ENCODE measurements around the gene RAB40B.
"Not testable (repeated sequence)": the region's sequence is repeated elsewhere in the genome, so short reads cannot be mapped to it uniquely, and the experiment has no call there.

Gene RAB40B, protein sequence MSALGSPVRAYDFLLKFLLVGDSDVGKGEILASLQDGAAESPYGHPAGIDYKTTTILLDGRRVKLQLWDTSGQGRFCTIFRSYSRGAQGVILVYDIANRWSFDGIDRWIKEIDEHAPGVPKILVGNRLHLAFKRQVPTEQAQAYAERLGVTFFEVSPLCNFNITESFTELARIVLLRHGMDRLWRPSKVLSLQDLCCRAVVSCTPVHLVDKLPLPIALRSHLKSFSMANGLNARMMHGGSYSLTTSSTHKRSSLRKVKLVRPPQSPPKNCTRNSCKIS

GRCh38 chr17:82698065-82698973 is at the start of gene RAB40B:
RAB40B (minus strand) TSS chr17:82698698; CDS start chr17:82698596, 102 bp downstream.
- peak; percentile 90 to 96 (median 92) for DNase-seq (ENCODE audit: low read depth in 2 of 3, low spot score in 2 of 3)

DNA sequence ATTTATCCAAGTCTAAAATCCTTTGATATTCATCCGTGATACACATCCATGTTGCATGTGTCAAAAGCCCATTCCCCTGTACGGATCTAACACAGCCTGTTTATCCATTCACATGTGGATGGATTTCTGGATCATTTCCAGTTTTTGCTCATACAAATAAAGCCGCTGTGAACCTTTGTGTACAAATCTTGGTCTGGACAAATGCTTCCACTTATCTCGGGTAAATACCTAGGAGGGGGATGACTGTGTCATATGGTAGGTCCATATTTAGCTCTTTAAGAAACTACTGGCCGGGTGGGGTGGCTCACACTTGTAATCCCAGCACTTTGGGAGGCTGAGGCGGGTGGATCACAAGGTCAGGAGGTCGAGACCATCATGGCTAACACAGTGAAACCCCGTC is 47.0 kb upstream of the RAB40B start:
- no peak for DNase-seq (ENCODE audit: low read depth in 2 of 3, low spot score in 2 of 3)

- not testable (repeated sequence) for DNase-seq (ENCODE audit: low read depth in 2 of 3, low spot score in 2 of 3)
Measured at GRCh38 chr17:82744736-82745135, 46.2 kb upstream of the RAB40B start.

DNA sequence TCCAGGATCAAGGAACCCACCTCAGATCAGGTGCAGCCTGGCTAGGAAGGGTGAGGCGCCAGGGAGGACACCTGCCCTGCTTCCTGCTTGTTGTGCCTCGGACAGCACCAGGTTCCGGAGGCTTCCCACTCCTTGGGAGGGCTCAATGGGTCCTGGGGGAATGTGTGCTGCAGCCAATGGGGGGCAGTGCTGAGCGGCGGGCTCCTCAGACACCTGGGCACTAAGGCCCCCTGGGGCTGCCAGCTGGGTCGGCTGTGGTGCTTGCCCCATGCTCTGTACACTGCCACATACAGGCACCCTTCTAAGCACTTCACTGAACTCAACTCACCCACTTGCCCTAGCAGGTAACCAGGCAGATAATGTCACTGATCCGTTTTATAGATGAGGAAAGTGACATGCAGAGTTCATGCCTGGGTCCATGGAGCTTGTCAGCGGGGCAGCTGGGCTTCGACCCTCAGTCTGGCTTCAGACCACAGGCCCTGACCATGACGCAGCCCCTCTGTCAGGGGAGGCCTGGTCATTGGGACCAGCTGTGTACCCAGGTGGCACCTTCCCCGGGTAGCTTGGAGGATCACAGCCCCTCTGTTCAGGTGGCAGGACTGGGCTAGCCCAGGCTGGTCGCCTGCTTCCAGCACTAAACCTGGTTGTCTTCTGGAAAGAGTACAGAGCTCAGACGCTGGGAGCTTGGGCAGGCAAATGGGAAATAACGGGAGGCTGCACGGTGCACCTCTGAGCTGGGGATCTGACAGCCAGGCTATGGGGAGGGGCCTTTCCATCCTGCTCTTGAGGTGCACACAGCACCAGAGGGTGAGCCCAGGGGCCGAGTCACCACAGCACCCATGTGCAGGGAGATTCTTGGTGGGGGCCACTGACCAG is 45.1 kb upstream of the RAB40B start:
- DNase-seq (ENCODE audit: low read depth in 2 of 3, low spot score in 2 of 3) = no peak

DNA sequence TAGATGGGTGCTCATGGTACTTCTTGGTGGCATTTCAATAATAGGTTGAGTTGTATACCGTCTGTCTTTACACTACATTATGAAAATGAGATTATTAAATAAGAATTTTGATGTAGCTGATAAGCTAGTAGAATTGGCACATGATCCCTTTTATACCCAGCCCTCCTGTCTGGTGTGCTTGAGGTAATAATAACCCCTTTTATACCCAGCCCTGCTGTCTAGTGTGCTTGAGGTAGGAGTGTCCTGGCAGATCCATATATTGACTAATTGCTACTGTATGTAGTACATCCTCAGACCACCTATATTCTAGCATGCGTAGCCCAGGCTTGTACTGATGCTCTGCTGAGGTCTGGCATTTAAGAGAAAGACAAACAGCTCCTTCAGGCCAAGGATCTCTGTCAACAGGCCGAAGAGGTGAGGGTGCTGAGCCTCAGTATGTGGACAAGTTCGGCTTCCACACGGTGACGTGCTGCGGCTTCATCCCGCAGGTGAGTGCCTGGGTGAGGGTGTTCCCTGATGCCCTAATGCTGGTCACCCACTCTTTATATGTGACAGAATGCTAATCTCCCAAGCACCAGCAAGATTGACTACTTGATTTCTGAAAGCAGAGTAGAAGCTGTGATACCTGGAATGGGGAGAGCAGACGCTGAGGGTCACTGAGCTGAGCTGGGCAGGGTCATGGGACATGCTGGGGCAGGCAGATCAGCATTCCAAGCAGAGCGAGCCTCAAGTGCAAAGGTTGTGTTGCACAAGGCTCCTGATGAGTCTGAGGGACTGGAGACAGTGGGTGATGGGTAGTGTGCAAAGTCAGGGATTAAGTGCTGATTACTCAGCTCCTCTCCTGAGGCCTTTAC is 42.6 kb upstream of the RAB40B start:
- DNase-seq (ENCODE audit: low read depth in 2 of 3, low spot score in 2 of 3) = no peak

DNA sequence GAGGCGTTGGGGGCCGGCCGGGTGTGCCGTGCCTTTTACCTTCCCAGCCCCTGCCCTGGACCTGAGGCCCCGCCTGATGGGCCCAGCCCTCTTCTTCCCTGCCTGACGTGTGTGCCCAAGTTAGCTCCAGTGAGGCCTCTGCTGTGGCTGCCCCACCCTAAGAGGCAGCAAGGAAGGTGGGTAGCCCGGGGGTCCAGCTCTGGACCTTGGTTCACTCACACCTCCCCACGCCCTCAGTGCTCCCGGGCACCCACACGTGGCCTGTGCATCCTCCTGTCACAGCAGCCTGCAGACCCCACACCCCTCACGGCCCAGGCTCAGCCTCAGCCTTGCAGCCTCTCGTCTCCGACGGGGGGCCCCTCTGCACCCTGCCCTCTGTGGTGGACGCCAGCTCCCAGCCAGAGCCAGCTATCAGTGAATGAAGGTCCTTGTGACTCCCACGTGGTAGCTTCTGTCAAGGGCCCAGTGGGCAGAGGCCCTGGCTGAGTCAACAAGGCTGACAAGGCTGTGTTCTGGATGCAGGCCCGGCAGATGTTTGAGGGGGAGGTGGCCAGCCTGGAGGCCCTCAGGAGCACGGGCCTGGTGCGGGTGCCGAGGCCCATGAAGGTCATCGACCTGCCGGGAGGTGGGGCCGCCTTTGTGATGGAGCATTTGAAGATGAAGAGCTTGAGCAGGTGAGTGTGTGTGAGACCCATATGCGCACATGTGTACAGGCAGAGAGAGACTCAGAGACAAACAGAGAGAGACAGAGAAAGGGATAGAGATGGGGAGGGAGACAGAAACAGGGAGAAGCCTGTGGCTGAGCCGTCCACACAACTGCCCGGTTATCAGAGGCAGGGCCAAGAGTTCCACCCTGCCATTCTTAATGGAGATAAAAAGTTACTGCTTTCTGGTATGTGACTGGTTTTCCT is 39.7 kb upstream of the RAB40B start:
- DNase-seq (ENCODE audit: low read depth in 2 of 3, low spot score in 2 of 3) = no peak

GRCh38 chr17:82736511-82737185 is 38.1 kb upstream of the RAB40B start:
- no peak for DNase-seq (ENCODE audit: low read depth in 2 of 3, low spot score in 2 of 3)

DNA sequence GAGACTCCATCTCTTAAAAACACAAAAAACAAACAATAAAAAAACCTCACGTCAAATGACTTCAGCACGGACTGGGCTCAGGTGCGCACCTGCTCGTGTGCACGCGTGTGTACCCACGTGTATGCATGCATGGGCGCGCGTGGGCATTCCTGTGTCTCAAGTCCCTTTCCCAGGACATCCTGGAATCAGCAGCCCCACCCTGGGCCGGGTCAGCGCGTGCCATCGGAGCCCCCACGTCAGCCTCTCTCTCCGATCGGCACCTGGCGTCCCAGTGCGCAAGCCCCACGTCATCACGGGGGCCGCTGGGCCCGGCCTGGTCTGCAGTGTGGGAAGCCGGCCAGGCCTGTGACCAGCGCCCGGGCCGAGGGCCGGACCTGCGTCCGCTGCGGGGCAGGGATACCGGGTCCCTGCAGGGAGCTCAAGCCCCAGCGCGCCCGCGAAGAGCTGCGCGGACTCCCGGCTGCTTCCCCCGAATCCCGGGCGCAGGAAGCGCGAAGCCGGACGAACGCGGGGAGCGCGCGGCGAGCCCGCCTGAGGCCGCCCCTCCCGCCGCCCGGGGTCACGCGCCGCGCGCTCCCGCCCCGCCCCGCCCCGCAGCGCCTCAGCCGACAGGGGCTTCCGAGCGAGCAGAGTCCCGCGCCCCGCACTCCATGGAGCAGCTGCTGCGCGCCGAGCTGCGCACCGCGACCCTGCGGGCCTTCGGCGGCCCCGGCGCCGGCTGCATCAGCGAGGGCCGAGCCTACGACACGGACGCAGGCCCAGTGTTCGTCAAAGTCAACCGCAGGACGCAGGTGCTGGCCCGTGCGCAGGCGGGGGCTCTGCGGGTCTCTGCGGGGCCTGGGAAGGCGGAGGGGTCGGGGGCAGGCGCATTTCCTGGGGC is 36.7 kb upstream of the RAB40B start, which contains the start of gene FN3K:
Gene FN3K (plus strand): TSS at position 629 of the 880 bp plus-strand sequence. CDS start 22 bp downstream, at position 651.
- no peak for DNase-seq (ENCODE audit: low read depth in 2 of 3, low spot score in 2 of 3)

DNA sequence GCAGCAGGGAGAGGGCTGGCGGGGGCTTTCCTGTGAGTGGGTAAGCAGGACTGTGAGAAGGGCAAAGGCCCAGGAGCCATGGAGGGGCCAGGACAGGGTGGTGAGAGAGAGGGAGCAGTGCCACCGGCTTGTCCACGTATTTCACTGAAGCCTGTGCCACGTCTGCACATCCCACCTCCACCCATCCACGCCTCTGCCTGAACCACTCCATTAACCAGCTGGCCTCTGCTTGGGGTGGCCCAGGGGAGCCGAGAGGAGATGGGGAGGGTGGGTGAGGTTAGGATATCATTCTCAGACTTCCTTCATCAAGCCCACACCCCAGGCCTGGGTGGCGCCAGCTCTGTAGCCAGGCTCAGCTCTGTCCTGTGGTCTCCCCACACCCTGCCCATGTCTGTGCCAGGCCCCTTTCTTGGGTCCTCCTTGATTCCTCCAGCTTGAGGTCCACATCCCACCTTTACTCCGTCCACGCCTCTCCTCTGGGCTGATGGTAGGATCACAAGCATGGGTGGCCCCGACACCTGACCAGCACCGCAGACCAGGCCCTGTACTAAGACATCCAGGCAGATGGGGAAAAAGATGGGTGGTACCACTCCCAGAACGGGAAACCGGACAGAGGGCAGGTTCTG is 33.7 kb upstream of the RAB40B start:
- no peak for DNase-seq (ENCODE audit: low read depth in 2 of 3, low spot score in 2 of 3)

DNA sequence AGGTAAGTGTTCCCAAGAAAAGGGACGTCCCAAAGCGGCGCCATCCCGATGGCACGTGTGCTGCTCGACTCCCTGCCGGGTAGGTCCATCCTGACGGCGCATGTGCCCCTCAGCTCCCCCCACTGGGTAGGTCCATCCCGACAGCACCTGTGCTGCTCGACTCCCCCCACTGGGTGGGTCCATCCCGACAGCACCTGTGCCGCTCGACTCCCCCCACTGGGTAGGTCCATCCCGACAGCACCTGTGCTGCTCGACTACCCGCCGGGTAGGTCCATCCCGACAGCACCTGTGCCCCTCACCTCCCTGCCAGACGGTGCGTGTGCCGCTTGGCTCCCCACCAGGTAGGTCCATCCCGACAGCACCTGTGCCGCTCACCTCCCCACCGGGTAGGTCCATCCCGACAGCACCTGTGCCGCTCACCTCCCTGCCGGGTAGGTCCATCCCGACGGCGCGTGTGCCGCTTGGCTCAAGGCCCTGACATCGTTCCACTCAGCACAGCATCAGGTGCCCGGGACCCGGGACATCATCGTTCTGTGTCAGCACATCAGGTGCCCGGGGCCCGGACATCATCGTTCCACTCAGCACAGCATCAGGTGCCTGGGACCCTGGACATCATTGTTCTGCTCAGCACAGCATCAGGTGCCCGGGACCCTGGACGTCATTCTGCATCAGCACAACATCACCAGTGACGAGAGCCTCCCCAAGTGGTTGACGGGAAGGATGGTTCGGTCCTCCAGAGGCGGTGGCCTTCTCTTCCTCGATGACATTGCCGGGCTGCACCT is 31.2 kb upstream of the RAB40B start:
- DNase-seq (ENCODE audit: low read depth in 2 of 3, low spot score in 2 of 3) = no peak

GRCh38 chr17:82726427-82726826 is 27.9 kb upstream of the RAB40B start:
- DNase-seq (ENCODE audit: low read depth in 2 of 3, low spot score in 2 of 3) = no peak

DNA sequence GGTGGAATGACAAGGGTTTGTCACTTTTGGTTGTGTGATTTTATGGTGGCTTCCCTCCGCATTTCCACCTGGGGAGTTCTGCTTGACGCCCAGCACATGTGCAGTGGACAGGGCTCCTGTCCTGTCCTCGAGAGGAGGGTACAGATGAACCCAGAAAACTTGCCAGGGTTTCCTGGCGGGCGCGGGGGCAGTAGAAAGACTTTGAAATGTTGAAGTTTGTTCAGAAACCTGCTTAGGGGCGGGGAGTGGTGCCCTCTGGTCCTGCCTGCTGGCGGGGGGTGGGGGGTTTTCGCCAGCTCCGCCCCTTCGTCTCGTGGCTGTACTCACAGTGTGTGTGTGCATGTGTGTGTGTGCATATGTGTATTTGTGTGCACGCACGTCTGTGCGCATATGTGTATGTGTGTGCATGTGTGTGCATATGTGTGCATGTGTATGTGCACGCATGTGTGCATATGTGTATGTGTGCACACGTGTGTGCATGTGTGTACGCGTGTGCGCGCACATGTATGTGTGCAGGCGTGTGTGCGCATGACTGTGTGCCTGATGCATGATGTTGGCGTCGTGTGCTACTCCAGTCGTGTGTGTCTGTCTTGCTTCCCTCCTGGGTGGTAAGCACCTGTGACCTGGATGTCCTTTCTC is 24.8 kb upstream of the RAB40B start:
- DNase-seq (ENCODE audit: low read depth in 2 of 3, low spot score in 2 of 3) = no peak

DNA sequence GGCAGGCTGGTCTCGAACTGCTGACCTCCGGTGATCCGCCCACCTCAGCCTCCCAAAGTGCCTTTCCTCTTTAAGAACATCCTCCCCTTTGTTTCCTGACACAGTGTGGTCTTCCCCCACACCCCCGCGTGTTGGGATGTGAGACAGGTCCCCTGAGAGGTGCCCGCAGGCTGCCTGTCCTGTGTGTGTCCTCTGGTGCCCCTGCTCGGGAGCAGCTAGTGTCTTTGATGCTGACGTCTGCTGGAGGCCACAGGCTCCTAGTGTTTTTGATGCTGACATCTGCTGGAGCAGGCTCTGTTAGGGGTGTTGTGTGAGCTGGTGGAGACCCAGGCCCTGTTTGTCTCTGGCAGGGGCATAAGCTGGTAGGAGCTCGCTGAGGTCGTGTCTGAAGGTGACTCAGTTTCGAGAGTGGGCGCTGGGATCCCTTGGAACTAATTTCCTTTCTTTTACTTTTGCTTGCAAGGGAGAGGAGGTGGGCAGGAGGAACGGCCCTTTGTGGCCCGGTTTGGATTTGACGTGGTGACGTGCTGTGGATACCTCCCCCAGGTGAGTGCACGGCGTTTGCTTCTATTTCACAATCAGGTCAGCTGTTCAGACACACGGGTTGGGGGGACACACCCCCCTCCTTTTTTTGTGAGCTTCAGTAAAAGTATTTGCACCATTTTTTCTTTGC is 24.0 kb upstream of the RAB40B start:
- DNase-seq (ENCODE audit: low read depth in 2 of 3, low spot score in 2 of 3) = no peak

- no peak for DNase-seq (ENCODE audit: low read depth in 2 of 3, low spot score in 2 of 3)
Measured at GRCh38 chr17:82720204-82720603, 21.7 kb upstream of the RAB40B start.

GRCh38 chr17:82718986-82719685 is 20.6 kb upstream of the RAB40B start:
- no peak for DNase-seq (ENCODE audit: low read depth in 2 of 3, low spot score in 2 of 3)

All from activated CD8-positive, alpha-beta memory T cell treated with anti-CD3 and anti-CD28 coated beads for 48 hours (primary cell).